SK-N-SH treated with all-trans-retinoic acid at 6 μM for 48 hours (cell line): Measurements from ENCODE around the gene SLITRK1.

Experiments
- ARNTL ChIP-seq: fragments of 450-650 bp; formaldehyde crosslinking; IDR thresholded peaks from 2 replicates; pipeline ENCODE4 v1.5.0; 2020; ENCODE audit warnings: low read depth, mild to moderate bottlenecking, moderate library complexity, borderline replicate concordance
- BACH2 ChIP-seq: fragments of 250-450 bp; sonication (Bioruptor Pico); IDR thresholded peaks from 2 replicates; pipeline ENCODE4 v1.9.0; 2021; ENCODE audit warnings: mild to moderate bottlenecking, borderline replicate concordance
- CSDC2 ChIP-seq: fragments of 250-450 bp; sonication (Bioruptor Pico); IDR thresholded peaks from 2 replicates; pipeline ENCODE4 v1.5.0; 2020; ENCODE audit warnings: mild to moderate bottlenecking, moderate library complexity
- GLIS3 ChIP-seq: fragments of 250-450 bp; sonication (Bioruptor Pico); IDR thresholded peaks from 2 replicates; pipeline ENCODE4 v1.5.0; 2020; ENCODE audit warnings: mild to moderate bottlenecking, moderate library complexity
- OSR1 ChIP-seq: fragments of 250-450 bp; sonication (Bioruptor Pico); IDR thresholded peaks from 2 replicates; pipeline ENCODE4 v1.8.0; 2022; ENCODE audit warnings: moderate library complexity, mild to moderate bottlenecking, inconsistent platforms
- PATZ1 ChIP-seq: fragments of 250-450 bp; sonication (Bioruptor Pico); IDR thresholded peaks from 2 replicates; pipeline ENCODE4 v1.8.0; 2020; ENCODE audit warnings: mild to moderate bottlenecking, moderate library complexity, borderline replicate concordance
- RARB ChIP-seq: fragments of 250-450 bp; sonication (Bioruptor Pico); IDR thresholded peaks from 2 replicates; pipeline ENCODE4 v1.8.0; 2021; ENCODE audit warnings: mild to moderate bottlenecking, moderate library complexity
- TSHZ2 ChIP-seq: fragments of 250-450 bp; sonication (Bioruptor Pico); IDR thresholded peaks from 2 replicates; pipeline ENCODE4 v1.5.0; 2020; ENCODE audit warnings: mild to moderate bottlenecking, moderate library complexity
- ZFP3 ChIP-seq: fragments of 250-450 bp; sonication (Bioruptor Pico); IDR thresholded peaks from 2 replicates; pipeline ENCODE4 v1.5.0; 2020; ENCODE audit warnings: mild to moderate bottlenecking, moderate library complexity
- ZNF565 ChIP-seq: fragments of 450-650 bp; formaldehyde crosslinking; conservative IDR thresholded peaks from 2 replicates; pipeline ENCODE4 v1.5.0; 2020; ENCODE audit warnings: low read depth, mild to moderate bottlenecking, moderate library complexity
- ZNF70 ChIP-seq: fragments of 450-650 bp; formaldehyde crosslinking; IDR thresholded peaks from 2 replicates; pipeline ENCODE4 v1.5.0; 2020; ENCODE audit warnings: mild to moderate bottlenecking, moderate library complexity
- ZNF8 ChIP-seq: fragments of 450-650 bp; formaldehyde crosslinking; IDR thresholded peaks from 2 replicates; pipeline ENCODE4 v1.5.0; 2020; ENCODE audit warnings: mild to moderate bottlenecking, moderate library complexity

GRCh38 chr13:83829810-83830209, 52.5 kb downstream of the SLITRK1 start:
- TF ChIP-seq RARB (CRISPR knock-in tag), result no peak
- no peak for TF ChIP-seq PATZ1 (CRISPR knock-in tag)
- no peak for TF ChIP-seq CSDC2 (CRISPR knock-in tag)
- no peak for TF ChIP-seq ZNF8 (CRISPR knock-in tag)
- no peak for TF ChIP-seq TSHZ2
- TF ChIP-seq ZFP3, result no peak
- no peak for TF ChIP-seq ZNF70
- no peak for TF ChIP-seq OSR1 (CRISPR knock-in tag)
- no peak for TF ChIP-seq ZNF565 (CRISPR knock-in tag)
- no peak for TF ChIP-seq ARNTL (CRISPR knock-in tag)
- TF ChIP-seq BACH2, result no peak
- TF ChIP-seq GLIS3, result no peak
